GM06990 (cell line): Measurements from ENCODE around the gene SH3TC1.
A peak's percentile ranks its signal among the peaks of the same experiment; 100 is the strongest.

Source experiments
- DNase-seq: peaks from one replicate; pipeline ENCODE4 v3.0.0-alpha.2; 2011; ENCODE audit not compliant: insufficient read length; ENCODE audit errors: extremely low read depth
- H3K27me3 ChIP-seq: replicated peaks from 2 replicates; pipeline ENCODE4 v1.6.0; 2011; ENCODE audit warnings: low read length; ENCODE audit not compliant: control insufficient read depth, insufficient read depth
- H3K36me3 ChIP-seq: 2 replicates; pipeline ENCODE4 v1.5.1; 2011; ENCODE audit warnings: low read length; ENCODE audit not compliant: control insufficient read depth, insufficient read depth
- H3K4me3 ChIP-seq: replicated peaks from 2 replicates; pipeline ENCODE4 v1.5.1; 2011; ENCODE audit warnings: low read depth, mild to moderate bottlenecking, control low read depth, low read length
- TF ChIP-seq, protein P1 (sequence below): IDR thresholded peaks from 2 replicates; pipeline ENCODE4 v1.5.1; 2011; ENCODE audit warnings: low read length, control low read depth, mild to moderate bottlenecking, inconsistent platforms; ENCODE audit not compliant: insufficient read depth, poor library complexity, severe bottlenecking

SH3TC1 gene

DNA sequence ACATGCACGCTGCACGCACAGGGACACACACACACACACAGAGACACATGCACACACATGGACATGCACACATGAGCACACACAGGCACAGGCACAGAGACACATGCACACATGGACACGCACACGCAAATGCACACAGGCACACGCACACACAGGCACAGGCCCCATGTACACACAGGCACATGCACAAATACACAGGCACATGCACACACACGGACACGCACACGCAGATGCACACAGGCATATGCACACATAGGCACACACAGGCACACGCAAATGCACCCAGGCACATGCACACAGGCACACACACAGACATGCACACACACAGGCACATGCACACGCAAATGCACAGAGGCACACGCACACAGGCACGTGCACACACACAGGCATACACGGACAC, 40.1 kb downstream of the SH3TC1 start:
- TF ChIP-seq, protein P1, sequence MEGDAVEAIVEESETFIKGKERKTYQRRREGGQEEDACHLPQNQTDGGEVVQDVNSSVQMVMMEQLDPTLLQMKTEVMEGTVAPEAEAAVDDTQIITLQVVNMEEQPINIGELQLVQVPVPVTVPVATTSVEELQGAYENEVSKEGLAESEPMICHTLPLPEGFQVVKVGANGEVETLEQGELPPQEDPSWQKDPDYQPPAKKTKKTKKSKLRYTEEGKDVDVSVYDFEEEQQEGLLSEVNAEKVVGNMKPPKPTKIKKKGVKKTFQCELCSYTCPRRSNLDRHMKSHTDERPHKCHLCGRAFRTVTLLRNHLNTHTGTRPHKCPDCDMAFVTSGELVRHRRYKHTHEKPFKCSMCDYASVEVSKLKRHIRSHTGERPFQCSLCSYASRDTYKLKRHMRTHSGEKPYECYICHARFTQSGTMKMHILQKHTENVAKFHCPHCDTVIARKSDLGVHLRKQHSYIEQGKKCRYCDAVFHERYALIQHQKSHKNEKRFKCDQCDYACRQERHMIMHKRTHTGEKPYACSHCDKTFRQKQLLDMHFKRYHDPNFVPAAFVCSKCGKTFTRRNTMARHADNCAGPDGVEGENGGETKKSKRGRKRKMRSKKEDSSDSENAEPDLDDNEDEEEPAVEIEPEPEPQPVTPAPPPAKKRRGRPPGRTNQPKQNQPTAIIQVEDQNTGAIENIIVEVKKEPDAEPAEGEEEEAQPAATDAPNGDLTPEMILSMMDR: no peak
- H3K27me3 ChIP-seq: no peaks in the 10 kb centered on the region
- no peak overlapping the region for H3K4me3 ChIP-seq
- H3K36me3 ChIP-seq: peaks cover 31% of the 10 kb centered on the region
- DNase-seq: no peak

DNA sequence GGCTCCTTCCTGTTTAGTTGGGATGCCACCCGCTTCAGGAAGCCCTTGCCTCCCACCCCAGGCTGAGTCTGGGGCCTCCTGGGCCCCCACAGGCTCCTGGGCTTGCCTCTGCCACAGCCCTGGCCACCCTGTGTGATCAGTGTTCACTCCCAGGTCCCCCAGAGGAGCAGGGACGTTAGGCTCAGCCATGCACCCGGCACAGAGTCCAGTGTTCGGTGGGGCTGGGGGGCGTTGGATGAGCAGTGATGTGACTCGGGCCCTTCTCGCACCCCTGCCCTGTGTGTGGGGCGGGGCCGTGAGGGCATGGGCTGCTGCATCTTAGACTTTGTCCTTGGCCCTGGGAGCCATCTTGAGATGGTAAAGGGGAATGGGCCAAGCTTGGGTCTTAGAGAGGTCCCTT, 40.6 kb downstream of the SH3TC1 start:
- TF ChIP-seq, protein P1: no peak
- peaks cover 29% of the 10 kb centered on the region for H3K36me3 ChIP-seq
- no peak for DNase-seq

DNA sequence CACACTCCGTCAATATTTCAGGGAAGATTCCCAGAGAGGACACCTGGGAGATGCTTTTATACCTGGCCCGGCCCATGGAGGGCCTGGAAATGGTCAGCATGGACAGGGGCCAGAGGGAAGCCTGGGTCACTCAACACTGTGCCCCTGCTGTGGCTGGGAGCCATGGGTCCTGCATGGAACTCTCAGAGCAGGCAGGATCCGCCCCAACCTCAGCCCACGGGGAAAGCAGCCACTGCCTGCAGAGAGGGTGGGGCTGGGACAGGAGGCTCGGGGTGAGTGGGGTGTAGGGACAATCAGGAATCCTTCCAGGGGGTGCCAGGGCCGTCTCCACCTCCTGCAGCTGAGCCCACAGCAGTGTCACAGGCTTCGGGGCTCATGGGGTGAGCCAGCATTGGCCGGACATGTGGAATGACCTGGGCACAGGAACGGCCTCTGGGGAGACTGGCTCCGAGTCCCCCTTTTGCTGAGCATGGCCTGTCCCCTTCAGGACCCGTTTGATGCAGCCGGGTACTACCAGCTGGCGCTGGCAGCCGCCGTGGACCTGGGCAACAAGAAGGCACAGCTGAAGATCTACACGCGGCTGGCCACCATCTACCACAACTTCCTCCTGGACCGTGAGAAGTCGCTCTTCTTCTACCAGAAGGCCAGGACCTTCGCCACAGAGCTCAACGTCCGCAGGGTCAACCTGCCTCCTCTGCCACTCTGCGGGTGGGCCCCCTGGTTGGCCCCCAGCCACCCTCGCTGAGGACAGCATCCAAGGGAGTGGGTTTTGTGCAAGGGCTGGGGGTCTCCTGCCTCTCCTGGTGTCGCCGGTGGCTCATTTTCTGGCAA, 41.3 kb downstream of the SH3TC1 start:
- no peak for DNase-seq
- Histone ChIP-seq H3K36me3 (peaks cover 24% of the 10 kb centered on the region), H3K4me3 (no peak overlapping the region), H3K27me3 (no peaks in the 10 kb centered on the region)
- TF ChIP-seq, protein P1: no peak

More for the DNA sequence above, 40.6 kb downstream of the SH3TC1 start:
- no peak overlapping the region for H3K4me3 ChIP-seq
- H3K27me3 ChIP-seq: no peaks in the 10 kb centered on the region

DNA sequence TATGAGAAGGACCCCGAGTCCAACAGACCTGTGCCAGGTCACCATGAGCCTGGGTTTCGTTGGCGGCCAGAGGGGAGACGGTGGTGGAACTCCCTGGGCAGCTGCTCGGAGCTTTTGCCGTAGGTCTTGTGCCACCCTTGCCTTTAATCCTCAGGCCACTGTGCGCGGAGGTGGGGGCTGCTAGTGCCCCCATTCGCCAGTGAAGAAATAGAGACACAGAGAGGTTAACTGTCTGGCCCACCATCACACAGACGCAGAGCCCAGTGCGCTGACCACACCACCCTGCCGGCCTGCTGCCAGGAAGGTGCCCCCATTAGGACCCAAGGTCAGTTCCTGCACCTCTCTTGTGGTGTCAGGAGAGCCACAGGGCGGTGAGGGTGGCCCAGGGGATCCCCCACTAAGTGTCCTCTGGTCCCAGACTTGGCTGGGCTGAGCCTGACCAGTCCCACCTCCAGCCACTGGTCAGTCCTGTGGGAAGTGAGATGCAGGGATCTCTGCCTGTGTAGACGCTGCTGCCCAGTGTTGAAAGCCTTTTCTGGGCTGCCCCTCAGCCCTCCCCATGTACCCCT, 42.2 kb downstream of the SH3TC1 start:
- Histone ChIP-seq H3K27me3 (no peaks in the 10 kb centered on the region), H3K4me3 (no peak overlapping the region), H3K36me3 (peaks cover 17% of the 10 kb centered on the region)
- no peak for DNase-seq
- TF ChIP-seq, protein P1: no peak

DNA sequence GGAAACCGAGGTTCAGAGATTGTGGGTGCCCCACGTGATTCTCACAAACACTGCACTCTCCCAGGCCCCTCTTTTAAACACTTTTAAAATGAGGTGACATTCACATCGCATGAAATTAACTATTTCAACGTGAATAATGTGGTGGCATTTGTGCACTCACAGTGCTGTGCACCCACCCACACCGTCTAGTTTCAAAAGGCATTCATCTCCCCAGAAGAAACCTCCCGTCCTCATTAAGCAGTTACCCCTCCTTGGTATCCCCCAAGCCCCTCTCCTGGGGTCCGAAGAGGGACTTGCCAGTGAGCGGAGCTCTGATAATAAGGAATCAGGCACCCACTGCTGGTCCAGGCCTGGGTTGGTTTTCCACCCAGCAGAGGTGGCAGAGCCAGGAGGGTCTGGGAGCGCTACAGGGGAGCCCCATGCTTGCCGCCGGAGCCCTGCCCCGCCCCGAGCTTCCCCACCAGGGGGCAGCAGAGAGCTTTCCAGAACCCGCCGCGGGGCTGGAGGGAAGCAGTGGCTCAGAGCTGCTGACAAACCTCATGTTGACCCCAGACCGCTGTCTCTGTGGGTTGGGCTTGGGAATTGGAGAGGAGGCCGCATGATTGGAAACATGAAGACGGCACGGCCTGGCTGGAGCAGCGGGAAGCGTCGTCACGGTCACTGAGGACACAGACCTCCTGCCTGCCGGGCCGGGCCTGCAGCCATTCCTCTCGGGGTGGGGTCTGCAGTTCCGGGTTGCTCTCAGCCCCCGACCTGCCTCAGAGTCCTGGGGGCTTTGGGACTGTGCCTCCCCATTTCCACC, 43.0 kb downstream of the SH3TC1 start:
- peak; percentile 59 for DNase-seq
- H3K27me3 ChIP-seq: no peaks in the 10 kb centered on the region
- H3K4me3 ChIP-seq: no peak overlapping the region
- TF ChIP-seq, protein P1: peak; percentile 99
- peaks cover 11% of the 10 kb centered on the region for H3K36me3 ChIP-seq
